DMS53 (cell line): ENCODE data around the gene POLR3G.
A peak's percentile ranks its signal among the peaks of the same experiment; 100 is the strongest.

Experiments
- DNase-seq: peaks from one replicate; lab custom pipeline; 2025; lab: John Stamatoyannopoulos, UW

The POLR3G gene

DNA sequence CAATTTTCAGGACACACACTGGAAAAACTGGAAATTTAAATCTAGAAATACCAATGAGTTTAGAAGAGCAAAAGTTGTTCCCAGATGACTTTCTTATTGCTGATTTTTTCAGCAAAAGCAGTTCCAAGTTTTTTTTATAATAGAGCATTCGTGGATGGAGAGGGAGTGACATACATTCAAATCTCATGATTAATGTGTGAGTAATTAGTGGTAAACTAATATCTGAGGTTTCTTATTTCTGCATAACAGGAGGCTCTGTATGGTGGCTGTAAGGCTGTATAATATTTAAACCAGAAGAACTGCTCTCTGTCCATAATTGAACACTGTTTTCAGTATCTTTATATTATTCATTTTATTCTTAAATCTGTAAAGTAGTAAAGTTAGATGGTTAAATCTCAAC, 28.9 kb downstream of the POLR3G start:
- no peak for DNase-seq

GRCh38 chr5:90504743-90505142, 30.1 kb downstream of the POLR3G start:
- no peak for DNase-seq

GRCh38 chr5:90506221-90506620, 31.6 kb downstream of the POLR3G start:
- DNase-seq = no peak

DNA sequence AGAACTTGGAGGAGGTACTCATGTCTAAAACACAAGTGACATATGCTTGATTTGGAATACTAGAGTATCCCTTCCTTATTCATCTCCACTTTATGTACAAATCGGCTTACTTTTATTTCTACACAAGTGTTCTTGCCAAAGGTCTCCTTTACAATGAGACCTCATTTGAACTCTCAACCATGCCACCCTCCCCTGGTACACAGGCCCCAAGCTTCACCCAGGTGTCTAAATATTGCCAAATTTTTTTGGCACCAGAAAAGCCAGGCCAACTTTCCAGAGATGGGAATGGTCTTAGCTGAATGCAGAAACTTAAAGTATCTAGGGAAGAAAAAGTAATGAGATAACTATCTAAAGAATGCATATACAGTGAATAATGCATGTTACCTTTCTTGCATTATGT, 35.8 kb downstream of the POLR3G start:
- no peak for DNase-seq

- no peak for DNase-seq
Measured at GRCh38 chr5:90514520-90514919, 39.9 kb downstream of the POLR3G start.

DNA sequence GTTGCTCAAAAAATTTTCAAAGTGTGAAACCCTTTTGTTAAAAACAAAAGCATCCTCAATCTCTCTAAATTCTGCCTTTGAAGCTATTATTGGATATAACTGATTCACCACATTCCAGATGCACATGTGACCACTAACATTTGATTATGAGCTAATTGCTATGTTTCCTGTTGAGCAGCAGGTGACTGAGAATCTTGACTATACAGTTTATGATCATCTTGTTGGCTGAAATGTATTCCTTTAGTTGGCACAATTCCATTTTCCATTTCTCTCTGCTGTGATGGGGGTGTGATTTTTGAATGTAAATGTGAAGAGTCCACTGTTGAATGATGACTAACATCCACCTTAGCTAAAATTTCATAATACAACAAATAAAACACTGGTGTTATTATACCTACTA, 44.0 kb downstream of the POLR3G start:
- DNase-seq = peak; percentile 91

DNA sequence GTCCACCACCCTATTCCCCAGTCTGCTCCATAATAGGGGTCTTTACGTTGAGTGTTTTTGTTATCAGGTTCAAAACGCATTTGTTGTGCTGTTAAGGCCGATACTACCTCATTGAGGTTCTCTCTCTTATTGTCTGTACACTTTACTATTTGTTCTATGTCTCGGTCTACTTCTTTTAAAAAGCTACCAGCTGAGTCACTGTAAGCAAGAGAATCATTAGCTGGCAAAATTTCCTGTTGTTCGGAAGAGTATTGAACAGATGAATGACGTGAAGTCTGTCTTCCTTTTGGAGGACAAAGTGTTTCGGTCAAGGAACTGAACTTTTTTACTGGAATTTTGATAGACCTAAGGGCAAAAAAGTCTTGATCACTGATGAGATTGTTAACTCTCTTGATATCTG, 44.4 kb downstream of the POLR3G start:
- peak; percentile 92 for DNase-seq

DNA sequence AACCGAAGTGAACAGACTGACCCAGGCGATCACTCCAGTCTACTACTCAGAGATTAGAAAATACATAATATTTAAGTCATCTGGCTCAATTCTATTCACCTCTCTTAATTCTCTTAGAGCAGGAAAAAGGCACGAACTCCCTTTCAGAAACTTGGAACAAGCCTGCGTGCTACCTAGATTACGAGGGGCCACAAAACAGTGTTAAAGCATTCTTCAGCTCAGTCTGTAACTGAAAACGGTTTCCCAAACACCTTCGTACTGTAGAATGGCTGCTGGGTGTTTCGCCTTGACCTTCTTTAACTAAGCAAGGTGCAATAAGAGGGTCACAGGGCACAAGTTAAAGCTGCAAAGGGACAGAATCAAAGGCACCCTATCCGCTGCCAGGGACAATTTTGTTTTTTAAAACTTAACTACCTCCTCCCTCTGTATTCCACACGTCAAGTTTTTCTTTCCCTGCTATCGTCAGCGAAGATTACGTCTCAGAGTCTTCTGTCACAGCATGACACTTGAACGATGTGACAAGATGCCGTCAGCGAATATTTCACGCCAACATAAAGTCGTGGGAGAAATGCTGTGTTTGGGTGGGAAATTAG, 54.0 kb downstream of the POLR3G start:
- peak; percentile 68 for DNase-seq

GRCh38 chr5:90529194-90529938, 54.7 kb downstream of the POLR3G start, which contains the start of gene LYSMD3:
TSS of gene LYSMD3 (minus strand) at chr5:90529584. CDS start at chr5:90525289, 4,295 bp downstream.
- peak; percentile 99 for DNase-seq

DNA sequence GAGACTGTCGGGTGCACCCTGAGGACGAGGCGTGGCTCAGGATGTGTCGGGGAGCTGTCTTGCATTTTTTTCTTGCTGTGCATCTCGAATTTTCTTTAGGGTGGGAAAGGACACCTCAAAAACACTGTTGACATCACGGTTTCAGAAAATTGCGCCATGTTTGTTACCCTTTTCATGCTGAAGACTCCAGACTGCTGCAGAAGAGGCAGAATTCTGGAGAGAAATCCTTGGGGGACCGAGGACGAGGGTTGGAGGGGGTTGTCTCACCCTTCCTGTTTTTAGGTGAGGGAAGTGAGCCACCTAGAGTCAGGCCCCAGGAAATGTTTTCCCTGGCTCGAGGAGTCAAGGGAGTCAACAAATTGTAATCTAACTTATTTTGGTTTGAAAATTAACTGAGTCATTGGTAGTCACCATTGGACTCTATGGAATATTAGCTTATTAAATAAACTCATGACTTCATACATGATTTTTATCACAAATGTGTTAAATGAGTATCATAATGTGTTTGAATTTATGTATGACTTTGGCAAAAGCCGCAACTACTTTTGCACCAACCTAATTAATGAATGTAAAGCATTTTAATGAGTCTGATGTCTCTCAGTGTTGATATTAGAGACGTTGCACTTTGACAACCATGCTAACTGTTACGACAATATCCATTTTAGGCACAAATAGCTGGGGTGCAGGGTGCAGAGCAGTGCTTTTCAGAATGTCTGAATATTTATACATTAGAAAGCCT, 55.4 kb downstream of the POLR3G start:
- DNase-seq = peak; percentile 90

GRCh38 chr5:90530736-90531487, 56.2 kb downstream of the POLR3G start:
- no peak for DNase-seq

- no peak for DNase-seq
Measured at GRCh38 chr5:90533794-90534193, 59.1 kb downstream of the POLR3G start.

DNA sequence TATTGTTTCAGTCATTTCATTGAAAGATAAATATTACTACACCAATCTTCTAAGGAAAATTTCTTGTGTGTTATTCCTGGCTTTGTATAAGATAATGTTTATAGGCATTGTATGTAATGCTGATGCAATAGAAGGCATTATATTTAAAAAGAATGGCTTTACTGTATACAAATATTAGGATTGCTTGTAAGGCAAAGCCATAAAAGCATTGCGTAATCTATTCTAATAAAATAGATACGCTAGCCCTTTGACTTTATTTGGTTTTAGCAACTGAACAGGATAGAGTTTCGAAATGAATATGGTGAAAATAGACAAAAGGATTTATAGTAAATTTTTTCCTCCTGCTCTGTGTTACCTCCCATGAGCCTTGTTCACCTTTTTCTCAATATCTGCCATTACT, 60.3 kb downstream of the POLR3G start:
- peak; percentile 28 for DNase-seq

GRCh38 chr5:90542827-90543519, 68.3 kb downstream of the POLR3G start:
- no peak for DNase-seq

- DNase-seq = no peak
Measured at GRCh38 chr5:90545511-90545910, 70.8 kb downstream of the POLR3G start.

- DNase-seq = no peak
Measured at GRCh38 chr5:90546216-90546837, 71.7 kb downstream of the POLR3G start.

DNA sequence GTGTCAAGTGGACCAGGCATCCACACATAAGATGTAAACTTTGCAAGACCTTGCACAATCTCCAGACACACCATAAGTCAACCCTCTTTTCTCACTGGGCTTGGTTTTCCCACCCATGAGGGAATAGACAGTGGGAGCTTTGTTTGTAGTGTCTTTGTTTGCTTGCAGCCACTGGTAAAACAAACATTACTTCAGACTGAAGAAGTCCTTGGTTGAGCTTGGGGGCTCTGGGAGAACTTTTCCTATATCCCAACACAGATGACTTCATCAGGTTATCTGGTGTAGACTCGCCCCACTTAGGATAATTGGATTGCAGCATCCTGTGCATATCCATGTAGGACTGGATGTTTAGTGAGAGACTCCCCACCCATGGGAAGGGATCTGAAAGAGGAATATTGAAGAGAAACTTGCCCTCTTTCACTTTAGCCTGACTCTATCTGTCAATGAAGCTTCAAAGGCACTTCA, 72.4 kb downstream of the POLR3G start:
- peak; percentile 80 for DNase-seq

GRCh38 chr5:90548069-90548593, 73.5 kb downstream of the POLR3G start:
- peak; percentile 98 for DNase-seq

GRCh38 chr5:90549223-90549622, 74.6 kb downstream of the POLR3G start:
- no peak for DNase-seq

DNA sequence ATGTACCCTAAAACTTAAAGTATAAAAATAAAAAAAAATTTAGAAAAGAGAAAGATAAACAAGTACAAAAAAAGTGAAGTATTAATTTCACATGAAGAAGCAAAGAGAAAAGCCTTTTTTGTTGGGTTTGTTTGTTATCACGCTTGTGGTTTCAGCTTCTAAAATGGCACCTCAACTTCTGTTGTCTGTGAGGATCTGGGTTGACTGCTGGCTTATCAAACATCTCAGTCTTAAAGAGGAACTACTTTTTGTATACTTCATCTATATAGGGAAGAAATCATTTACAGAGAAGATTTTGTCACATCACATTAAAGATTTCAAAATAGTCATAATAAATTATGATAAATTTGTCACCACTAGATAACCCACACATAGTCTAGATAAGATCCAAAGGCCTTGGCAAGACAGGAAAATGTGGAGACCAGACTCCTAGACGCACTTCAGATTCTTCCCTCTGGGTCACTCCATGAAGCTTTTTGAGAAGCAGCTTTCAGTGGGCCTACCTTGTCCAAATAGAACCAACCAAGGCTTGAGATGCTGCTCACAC, 75.1 kb downstream of the POLR3G start:
- no peak for DNase-seq

- no peak for DNase-seq
Measured at GRCh38 chr5:90550963-90551362, 76.3 kb downstream of the POLR3G start.
